HG03460 (cell line): Measurements from ENCODE around the gene PLD1.
"Not testable (repeated sequence)": the region's sequence is repeated elsewhere in the genome, so short reads cannot be mapped to it uniquely, and the experiment has no call there.

Source experiments
- ATAC-seq: cut with Tn5 transposase; IDR thresholded peaks from one replicate; pipeline ENCODE4 v1.9.1; 2021; ENCODE audit not compliant: unreplicated experiment

PLD1 gene

GRCh38 chr3:171574556-171575240 lies 235.6 kb downstream of the PLD1 start:
- ATAC-seq: no peak

- no peak for ATAC-seq
Measured at GRCh38 chr3:171569571-171570132, 240.6 kb downstream of the PLD1 start.

DNA sequence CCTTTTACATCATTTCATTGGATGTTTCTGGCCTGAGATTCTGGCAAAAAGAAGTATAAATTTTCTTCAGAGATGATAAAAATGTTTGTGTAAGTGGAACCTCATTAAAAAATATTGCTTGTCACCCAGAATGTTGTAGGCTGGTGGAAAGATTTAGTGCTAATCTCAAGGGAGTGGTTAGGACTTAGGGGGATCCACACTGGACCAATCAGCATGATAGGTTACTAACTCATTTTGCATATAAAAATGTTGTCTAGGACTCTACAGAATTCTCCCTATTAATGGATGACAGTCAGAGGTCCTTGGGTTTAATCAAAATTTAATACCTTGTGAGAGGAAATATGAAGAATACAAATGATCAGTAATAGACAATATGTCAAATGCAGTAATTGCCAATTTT lies 241.5 kb downstream of the PLD1 start:
- ATAC-seq: no peak

- ATAC-seq: no peak
Measured at GRCh38 chr3:171566803-171567422, 243.4 kb downstream of the PLD1 start.

DNA sequence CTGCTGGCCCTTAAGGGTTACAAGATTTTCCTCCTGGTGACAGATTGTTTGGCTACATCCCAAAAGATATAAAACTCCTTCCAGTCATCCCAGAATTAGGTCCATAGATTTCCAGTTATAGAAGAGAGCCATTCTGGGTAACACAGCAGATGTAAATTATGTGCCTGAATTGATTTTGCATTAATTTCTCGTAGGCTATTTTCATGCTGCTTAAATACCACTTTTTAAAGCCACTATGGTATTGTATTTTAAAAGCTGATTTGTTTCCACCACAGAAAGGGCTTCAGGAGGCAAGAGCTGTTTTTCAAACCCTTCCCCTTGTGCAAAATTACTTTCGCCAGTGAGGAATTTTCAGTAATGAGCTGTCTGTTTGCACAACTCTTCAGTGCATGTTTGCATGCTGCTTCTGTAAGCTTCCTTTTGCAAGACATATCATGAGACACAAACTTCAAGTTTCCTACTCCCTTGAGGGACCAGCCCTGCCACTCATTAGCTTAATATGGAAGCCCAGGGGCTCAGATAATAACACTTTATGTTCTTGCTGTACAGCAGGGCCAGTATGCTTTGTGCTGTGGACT lies 244.7 kb downstream of the PLD1 start:
- ATAC-seq: no peak

- no peak for ATAC-seq
Measured at GRCh38 chr3:171564748-171565480, 245.4 kb downstream of the PLD1 start.

DNA sequence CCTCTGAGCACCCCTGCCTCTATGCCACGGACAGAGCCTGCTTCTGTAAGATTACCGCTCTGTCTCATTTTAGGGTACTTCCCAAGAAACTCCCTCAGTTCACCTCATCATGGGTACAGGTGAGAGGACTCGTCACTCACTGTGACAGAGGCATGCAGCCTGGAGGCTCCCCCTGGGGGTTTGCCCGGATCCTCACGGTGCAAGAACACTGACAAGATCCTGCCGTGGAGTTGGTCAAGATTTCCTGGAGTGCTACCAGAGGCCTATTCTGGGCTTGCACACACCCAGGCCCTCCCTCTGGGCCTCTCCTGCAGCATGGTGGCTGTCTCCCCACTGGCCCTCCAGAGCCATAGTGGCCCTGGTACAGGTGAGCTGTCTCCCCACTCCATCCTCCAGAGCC lies 247.0 kb downstream of the PLD1 start:
- ATAC-seq: no peak

DNA sequence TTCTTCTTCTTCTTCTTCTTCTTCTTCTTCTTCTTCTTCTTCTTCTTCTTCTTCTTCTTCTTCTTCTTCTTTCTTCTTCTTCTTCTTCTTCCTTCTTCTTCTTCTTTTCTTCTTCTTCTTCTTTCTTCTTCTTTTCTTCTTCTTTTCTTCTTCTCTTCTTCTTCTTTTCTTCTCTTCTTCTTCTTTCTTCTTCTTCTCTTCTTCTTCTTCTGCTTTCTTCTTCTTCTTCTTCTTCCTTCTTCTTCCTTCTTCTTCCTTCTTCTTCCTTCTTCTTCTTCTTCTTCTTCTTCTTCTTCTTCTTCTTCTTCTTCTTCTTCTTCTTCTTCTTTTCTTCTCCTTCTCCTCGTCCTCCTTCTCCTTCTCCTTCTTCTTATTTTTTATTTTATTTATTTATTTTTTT lies 247.8 kb downstream of the PLD1 start:
- not testable (repeated sequence) for ATAC-seq

- no peak for ATAC-seq
Measured at GRCh38 chr3:171561596-171562323, 248.5 kb downstream of the PLD1 start.

DNA sequence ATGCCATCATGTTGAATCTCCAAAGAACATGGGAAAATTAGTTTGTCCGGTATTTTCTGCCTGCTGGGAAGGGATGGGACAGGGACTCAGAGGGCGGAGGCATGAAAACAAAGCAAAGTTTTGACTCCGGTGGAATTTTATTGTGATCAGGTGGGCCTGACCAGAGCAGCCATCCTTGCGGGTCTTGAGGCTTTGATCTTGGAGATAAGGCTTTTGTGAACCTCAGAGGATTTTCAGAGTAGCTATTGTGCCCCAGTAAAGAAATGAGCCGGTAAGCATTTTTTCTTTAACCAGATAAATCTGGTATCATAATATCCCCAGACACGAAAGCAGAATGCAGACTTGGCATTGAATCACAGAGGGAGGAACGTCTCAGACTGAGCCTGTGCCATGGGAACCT lies 250.7 kb downstream of the PLD1 start:
- no peak for ATAC-seq

DNA sequence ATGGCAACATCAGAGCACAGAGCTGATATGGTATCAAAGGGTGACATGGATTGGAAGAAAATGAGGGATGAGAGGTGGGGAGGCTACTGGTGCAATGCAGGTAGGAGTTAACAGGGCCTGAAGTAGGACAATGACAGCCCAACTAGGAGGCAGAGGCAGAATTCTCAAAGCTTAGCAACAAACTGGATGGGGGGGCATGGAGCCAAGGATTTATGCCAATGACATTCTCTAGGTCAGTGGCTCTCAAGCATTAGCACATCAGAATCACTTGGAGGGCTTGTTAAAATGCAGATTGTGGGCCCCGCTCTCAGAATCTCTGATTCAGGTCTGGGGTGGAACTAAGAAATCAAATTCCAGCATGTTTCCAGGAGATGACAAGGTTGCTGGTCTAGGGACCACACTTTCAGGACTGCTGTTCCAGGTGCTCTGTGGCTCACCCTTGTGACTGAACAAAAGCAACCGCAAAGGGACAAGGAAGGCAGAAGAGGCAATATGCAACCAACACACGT lies 252.0 kb downstream of the PLD1 start:
- no peak for ATAC-seq

GRCh38 chr3:171557173-171557572 lies 253.1 kb downstream of the PLD1 start:
- ATAC-seq: no peak

- no peak for ATAC-seq
Measured at GRCh38 chr3:171556574-171557145, 253.6 kb downstream of the PLD1 start.

GRCh38 chr3:171556148-171556547 lies 254.1 kb downstream of the PLD1 start:
- no peak for ATAC-seq

- no peak for ATAC-seq
Measured at GRCh38 chr3:171553086-171553485, 257.2 kb downstream of the PLD1 start.

- ATAC-seq: no peak
Measured at GRCh38 chr3:171552531-171552930, 257.8 kb downstream of the PLD1 start.

DNA sequence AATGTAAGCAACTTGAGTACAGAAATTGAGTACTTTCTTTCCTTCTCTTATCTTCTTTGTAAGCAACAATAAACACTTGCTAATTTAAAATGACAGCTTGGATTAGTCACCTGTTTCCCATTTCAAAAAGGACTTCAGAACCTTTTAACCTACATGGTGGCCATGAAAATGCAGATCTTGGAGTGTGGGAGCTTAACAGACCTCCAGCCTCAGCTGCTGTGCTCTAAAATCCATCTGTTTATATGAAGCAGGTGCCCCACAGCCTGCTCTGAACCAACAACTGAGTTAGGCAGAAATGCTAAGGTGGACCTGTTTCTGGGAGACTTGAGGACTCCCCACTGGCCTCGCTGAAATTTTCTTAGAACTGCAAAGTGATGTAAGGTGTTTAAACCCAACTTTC lies 259.0 kb downstream of the PLD1 start:
- ATAC-seq: no peak
